ENCODE measurements around the gene HBZ.
"Not testable (repeated sequence)": the region's sequence is repeated elsewhere in the genome, so short reads cannot be mapped to it uniquely, and the experiment has no call there.

The HBZ gene

DNA sequence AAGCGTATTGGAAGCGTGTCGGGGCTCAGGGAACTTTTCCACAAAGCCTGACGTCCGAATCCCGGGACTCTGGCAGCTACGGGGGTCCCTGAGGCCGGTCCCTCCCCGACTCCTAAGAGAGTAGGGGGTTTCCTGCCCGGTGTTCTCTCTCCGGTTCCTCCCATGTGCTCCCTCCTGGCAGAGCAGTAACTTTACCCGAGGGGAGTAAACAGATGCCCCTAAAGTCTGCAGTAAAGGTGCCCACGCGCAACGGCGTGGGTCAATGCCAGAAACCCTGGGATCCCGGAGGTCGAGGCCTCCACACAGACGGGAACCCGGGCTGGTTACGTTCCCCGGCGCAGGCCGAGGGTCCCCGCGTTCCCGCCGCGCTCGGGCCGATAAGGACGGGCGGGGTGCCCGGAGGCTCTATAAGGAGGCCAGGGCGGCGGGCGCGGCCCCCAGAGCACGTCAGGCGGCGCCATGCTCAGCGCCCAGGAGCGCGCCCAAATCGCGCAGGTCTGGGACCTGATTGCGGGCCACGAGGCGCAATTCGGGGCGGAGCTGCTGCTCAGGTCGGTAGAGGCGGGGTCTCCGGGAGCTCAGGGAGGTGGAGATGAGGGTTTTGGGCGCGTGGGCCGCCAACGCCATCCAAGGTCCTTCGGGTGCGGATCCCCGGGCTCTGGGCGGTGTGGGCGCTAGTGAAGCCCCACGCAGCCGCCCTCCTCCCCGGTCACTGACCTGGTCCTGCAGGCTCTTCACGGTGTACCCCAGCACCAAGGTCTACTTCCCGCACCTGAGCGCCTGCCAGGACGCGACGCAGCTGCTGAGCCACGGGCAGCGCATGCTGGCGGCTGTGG lies 13.3 kb downstream of the HBZ start, which contains the start of gene HBM:
Gene HBM (plus strand): TSS at position 440 of the 836 bp plus-strand sequence. CDS start 20 bp downstream, at position 460.
- no peak for DNase-seq

- DNase-seq, result no peak
Observed at GRCh38 chr16:166375-167121, 14.1 kb downstream of the HBZ start.

- no peak for DNase-seq
Observed at GRCh38 chr16:167122-167690, 14.8 kb downstream of the HBZ start.

- DNase-seq, result no peak
Observed at GRCh38 chr16:168424-168823, 16.0 kb downstream of the HBZ start.

DNA sequence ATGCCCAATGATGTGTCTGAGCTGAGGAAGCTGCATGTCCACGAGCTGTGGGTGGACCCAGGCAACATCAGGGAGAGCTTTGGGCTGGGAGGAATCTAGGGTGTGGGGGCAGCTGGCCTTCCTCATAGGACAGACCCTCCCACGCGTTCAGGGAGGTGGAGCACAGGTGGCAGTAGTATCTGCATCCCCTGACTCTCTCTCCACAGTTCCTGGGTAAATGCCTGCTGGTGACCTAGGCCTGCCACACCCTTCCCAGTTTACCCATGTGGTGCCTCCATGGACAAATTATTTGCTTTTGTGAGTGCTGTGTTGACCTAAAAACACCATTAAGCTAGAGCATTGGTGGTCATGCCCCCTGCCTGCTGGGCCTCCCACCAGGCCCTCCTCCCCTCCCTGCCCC lies 16.6 kb downstream of the HBZ start:
- DNase-seq, result no peak

DNA sequence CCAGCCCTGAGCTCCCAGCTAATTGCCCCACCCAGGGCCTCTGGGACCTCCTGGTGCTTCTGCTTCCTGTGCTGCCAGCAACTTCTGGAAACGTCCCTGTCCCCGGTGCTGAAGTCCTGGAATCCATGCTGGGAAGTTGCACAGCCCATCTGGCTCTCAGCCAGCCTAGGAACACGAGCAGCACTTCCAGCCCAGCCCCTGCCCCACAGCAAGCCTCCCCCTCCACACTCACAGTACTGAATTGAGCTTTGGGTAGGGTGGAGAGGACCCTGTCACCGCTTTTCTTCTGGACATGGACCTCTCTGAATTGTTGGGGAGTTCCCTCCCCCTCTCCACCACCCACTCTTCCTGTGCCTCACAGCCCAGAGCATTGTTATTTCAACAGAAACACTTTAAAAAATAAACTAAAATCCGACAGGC lies 17.7 kb downstream of the HBZ start:
- not testable (repeated sequence) for DNase-seq

- DNase-seq, result no peak
Observed at GRCh38 chr16:170788-171187, 18.3 kb downstream of the HBZ start.

DNA sequence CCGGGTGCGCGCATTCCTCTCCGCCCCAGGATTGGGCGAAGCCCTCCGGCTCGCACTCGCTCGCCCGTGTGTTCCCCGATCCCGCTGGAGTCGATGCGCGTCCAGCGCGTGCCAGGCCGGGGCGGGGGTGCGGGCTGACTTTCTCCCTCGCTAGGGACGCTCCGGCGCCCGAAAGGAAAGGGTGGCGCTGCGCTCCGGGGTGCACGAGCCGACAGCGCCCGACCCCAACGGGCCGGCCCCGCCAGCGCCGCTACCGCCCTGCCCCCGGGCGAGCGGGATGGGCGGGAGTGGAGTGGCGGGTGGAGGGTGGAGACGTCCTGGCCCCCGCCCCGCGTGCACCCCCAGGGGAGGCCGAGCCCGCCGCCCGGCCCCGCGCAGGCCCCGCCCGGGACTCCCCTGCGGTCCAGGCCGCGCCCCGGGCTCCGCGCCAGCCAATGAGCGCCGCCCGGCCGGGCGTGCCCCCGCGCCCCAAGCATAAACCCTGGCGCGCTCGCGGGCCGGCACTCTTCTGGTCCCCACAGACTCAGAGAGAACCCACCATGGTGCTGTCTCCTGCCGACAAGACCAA lies 20.0 kb downstream of the HBZ start, which contains the start of gene HBA2:
Gene HBA2 (plus strand): TSS at position 503 of the 568 bp plus-strand sequence. CDS start 37 bp downstream, at position 540.
- not testable (repeated sequence) for DNase-seq

GRCh38 chr16:173211-173854 lies 20.9 kb downstream of the HBZ start:
- DNase-seq, result not testable (repeated sequence)

DNA sequence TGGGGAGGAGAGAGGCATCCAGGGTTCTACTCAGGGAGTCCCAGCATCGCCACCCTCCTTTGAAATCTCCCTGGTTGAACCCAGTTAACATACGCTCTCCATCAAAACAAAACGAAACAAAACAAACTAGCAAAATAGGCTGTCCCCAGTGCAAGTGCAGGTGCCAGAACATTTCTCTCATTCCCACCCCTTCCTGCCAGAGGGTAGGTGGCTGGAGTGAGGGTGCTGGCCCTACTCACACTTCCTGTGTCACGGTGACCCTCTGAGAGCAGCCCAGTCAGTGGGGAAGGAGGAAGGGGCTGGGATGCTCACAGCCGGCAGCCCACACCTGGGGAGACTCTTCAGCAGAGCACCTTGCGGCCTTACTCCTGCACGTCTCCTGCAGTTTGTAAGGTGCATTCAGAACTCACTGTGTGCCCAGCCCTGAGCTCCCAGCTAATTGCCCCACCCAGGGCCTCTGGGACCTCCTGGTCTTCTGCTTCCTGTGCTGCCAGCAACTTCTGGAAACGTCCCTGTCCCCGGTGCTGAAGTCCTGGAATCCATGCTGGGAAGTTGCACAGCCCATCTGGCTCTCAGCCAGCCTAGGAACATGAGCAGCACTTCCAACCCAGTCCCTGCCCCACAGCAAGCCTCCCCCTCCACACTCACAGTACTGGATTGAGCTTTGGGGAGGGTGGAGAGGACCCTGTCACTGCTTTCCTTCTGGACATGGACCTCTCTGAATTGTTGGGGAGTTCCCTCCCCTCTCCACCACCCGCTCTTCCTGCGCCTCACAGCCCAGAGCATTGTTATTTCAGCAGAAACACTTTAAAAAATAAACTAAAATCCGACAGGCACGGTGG lies 21.7 kb downstream of the HBZ start:
- not testable (repeated sequence) for DNase-seq

- DNase-seq, result no peak
Observed at GRCh38 chr16:175011-175949, 22.8 kb downstream of the HBZ start.

- DNase-seq, result not testable (repeated sequence)
Observed at GRCh38 chr16:176006-176405, 23.6 kb downstream of the HBZ start.

DNA sequence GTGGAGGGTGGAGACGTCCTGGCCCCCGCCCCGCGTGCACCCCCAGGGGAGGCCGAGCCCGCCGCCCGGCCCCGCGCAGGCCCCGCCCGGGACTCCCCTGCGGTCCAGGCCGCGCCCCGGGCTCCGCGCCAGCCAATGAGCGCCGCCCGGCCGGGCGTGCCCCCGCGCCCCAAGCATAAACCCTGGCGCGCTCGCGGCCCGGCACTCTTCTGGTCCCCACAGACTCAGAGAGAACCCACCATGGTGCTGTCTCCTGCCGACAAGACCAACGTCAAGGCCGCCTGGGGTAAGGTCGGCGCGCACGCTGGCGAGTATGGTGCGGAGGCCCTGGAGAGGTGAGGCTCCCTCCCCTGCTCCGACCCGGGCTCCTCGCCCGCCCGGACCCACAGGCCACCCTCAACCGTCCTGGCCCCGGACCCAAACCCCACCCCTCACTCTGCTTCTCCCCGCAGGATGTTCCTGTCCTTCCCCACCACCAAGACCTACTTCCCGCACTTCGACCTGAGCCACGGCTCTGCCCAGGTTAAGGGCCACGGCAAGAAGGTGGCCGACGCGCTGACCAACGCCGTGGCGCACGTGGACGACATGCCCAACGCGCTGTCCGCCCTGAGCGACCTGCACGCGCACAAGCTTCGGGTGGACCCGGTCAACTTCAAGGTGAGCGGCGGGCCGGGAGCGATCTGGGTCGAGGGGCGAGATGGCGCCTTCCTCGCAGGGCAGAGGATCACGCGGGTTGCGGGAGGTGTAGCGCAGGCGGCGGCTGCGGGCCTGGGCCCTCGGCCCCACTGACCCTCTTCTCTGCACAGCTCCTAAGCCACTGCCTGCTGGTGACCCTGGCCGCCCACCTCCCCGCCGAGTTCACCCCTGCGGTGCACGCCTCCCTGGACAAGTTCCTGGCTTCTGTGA lies 24.3 kb downstream of the HBZ start, which contains the start of gene HBA1:
Gene HBA1 (plus strand): TSS at position 204 of the 906 bp plus-strand sequence. CDS start 37 bp downstream, at position 241.
- DNase-seq, result not testable (repeated sequence)

GRCh38 chr16:177394-177822 lies 25.0 kb downstream of the HBZ start:
- no peak for DNase-seq

- DNase-seq, result no peak
Observed at GRCh38 chr16:177981-178667, 25.7 kb downstream of the HBZ start.

- no peak for DNase-seq
Observed at GRCh38 chr16:178668-179015, 26.2 kb downstream of the HBZ start.

- DNase-seq, result no peak
Observed at GRCh38 chr16:179211-180092, 27.0 kb downstream of the HBZ start.
